DOHH2 (cell line): ENCODE data around the gene BMAL2.

Experiments used
- H3F3A ChIP-seq: fragments of 200-600 bp; sonication (generic), shearing (Covaris generic); 2 replicates; pipeline ENCODE4 v1.6.0; 2016; ENCODE audit warnings: antibody characterized with exemption, mild to moderate bottlenecking; ENCODE audit not compliant: control insufficient read depth, insufficient read depth
- H3K27ac ChIP-seq: fragments of 200-600 bp; sonication (generic); 2 replicates; pipeline ENCODE4 v1.5.1; 2014; ENCODE audit warnings: low read depth, mild to moderate bottlenecking, low read length, moderate library complexity
- H3K27me3 ChIP-seq: fragments of 200-600 bp; sonication (generic); 2 replicates; pipeline ENCODE4 v1.6.1; 2014; ENCODE audit warnings: mild to moderate bottlenecking, low read length, mixed read lengths; ENCODE audit not compliant: control insufficient read depth
- H3K36me3 ChIP-seq: fragments of 200-600 bp; sonication (generic); 2 replicates; pipeline ENCODE4 v1.6.1; 2014; ENCODE audit warnings: mild to moderate bottlenecking, low read length, moderate library complexity, mixed read lengths; ENCODE audit not compliant: control insufficient read depth
- H3K4me1 ChIP-seq: fragments of 200-600 bp; sonication (generic); 2 replicates; pipeline ENCODE4 v1.6.1; 2014; ENCODE audit warnings: mild to moderate bottlenecking, low read length, mixed read lengths; ENCODE audit not compliant: control insufficient read depth
- H3K4me2 ChIP-seq: fragments of 200-600 bp; sonication (generic); 2 replicates; pipeline ENCODE4 v1.6.0; 2014; ENCODE audit warnings: mild to moderate bottlenecking, low read length, moderate library complexity
- H3K4me3 ChIP-seq: fragments of 200-600 bp; sonication (generic); 2 replicates; pipeline ENCODE4 v1.5.1; 2014; ENCODE audit warnings: mild to moderate bottlenecking, low read length, mixed read lengths
- H3K79me2 ChIP-seq: fragments of 200-600 bp; sonication (generic); 2 replicates; pipeline ENCODE4 v1.6.1; 2014; ENCODE audit warnings: mild to moderate bottlenecking, low read length, mixed read lengths; ENCODE audit not compliant: control insufficient read depth
- H3K9me2 ChIP-seq: fragments of 200-600 bp; sonication (generic); replicated peaks from 2 replicates; pipeline ENCODE4 v1.6.1; 2014; ENCODE audit warnings: mild to moderate bottlenecking, low read length, mixed read lengths; ENCODE audit not compliant: control insufficient read depth
- H3K9me3 ChIP-seq: fragments of 200-600 bp; sonication (generic); 2 replicates; pipeline ENCODE4 v1.6.1; 2014; ENCODE audit warnings: antibody characterized with exemption, low read length, mixed read lengths; ENCODE audit not compliant: control insufficient read depth, insufficient read depth
- H4K20me1 ChIP-seq: fragments of 200-600 bp; sonication (generic); 2 replicates; pipeline ENCODE4 v1.6.0; 2014; ENCODE audit warnings: low read depth, mild to moderate bottlenecking, antibody characterized with exemption, low read length, moderate library complexity; ENCODE audit not compliant: control insufficient read depth, insufficient read depth
- CTCF ChIP-seq: fragments of 200-600 bp; sonication (generic); IDR thresholded peaks from one replicate; pipeline ENCODE4 v1.5.1; 2014; ENCODE audit warnings: antibody characterized with exemption, mild to moderate bottlenecking, low read depth, low read length; ENCODE audit not compliant: poor library complexity, severe bottlenecking
- EZH2phosphoT487 ChIP-seq: fragments of 200-600 bp; sonication (generic); IDR thresholded peaks from 2 replicates; pipeline ENCODE4 v1.6.1; 2017; ENCODE audit warnings: borderline replicate concordance, mild to moderate bottlenecking, antibody characterized with exemption, low read length, moderate library complexity, mixed read lengths

BMAL2 gene

GRCh38 chr12:27344246-27344645 is 11.6 kb downstream of the BMAL2 start:
- Histone ChIP-seq H3K4me2 (no peak overlapping the region), H3K36me3 (no peaks in the 10 kb centered on the region), H3K4me3 (no peak overlapping the region), H3K27me3 (no peaks in the 10 kb centered on the region), H3K9me2 (no peaks in the 10 kb centered on the region), H3F3A (no peaks in the 10 kb centered on the region), H3K79me2 (peaks cover 11% of the 10 kb centered on the region), H3K4me1 (no peaks in the 10 kb centered on the region), H3K9me3 (no peaks in the 10 kb centered on the region), H3K27ac (no peak overlapping the region), H4K20me1 (no peaks in the 10 kb centered on the region)
- TF ChIP-seq EZH2phosphoT487 (no peak), CTCF (no peak)

GRCh38 chr12:27344760-27345159 is 12.1 kb downstream of the BMAL2 start:
- Histone ChIP-seq H3F3A (no peaks in the 10 kb centered on the region), H3K4me2 (no peak overlapping the region), H3K4me3 (no peak overlapping the region), H3K27me3 (no peaks in the 10 kb centered on the region), H3K9me3 (no peaks in the 10 kb centered on the region), H3K27ac (no peak overlapping the region), H3K4me1 (no peaks in the 10 kb centered on the region), H3K36me3 (no peaks in the 10 kb centered on the region), H3K9me2 (no peaks in the 10 kb centered on the region), H4K20me1 (no peaks in the 10 kb centered on the region), H3K79me2 (peaks cover 11% of the 10 kb centered on the region)
- TF ChIP-seq CTCF (no peak), EZH2phosphoT487 (no peak)

- no peak for TF ChIP-seq CTCF
- no peak for TF ChIP-seq EZH2phosphoT487
- Histone ChIP-seq H3K27me3 (no peaks in the 10 kb centered on the region), H3K27ac (no peak overlapping the region), H3K9me2 (no peaks in the 10 kb centered on the region), H3K36me3 (no peaks in the 10 kb centered on the region), H3K4me2 (no peak overlapping the region), H3K9me3 (no peaks in the 10 kb centered on the region), H3K4me1 (no peaks in the 10 kb centered on the region), H3K79me2 (peaks cover 9% of the 10 kb centered on the region), H3F3A (no peaks in the 10 kb centered on the region), H4K20me1 (no peaks in the 10 kb centered on the region), H3K4me3 (no peak overlapping the region)
Measured at GRCh38 chr12:27345376-27345775, 12.7 kb downstream of the BMAL2 start.

- Histone ChIP-seq H3K36me3 (no peaks in the 10 kb centered on the region), H3K4me1 (no peaks in the 10 kb centered on the region), H4K20me1 (no peaks in the 10 kb centered on the region), H3K9me2 (no peaks in the 10 kb centered on the region), H3K27me3 (no peaks in the 10 kb centered on the region), H3F3A (no peaks in the 10 kb centered on the region), H3K4me2 (no peak overlapping the region), H3K27ac (no peak overlapping the region), H3K9me3 (no peaks in the 10 kb centered on the region), H3K79me2 (peaks cover 3% of the 10 kb centered on the region), H3K4me3 (no peak overlapping the region)
- TF ChIP-seq EZH2phosphoT487 (no peak), CTCF (no peak)
Measured at GRCh38 chr12:27347779-27348178, 15.1 kb downstream of the BMAL2 start.
